GM12878 (cell line): ENCODE data around the gene PIWIL4. TPM values are rescaled to one million over a fixed set of nuclear protein-coding genes. Genes with fewer than 3 reads are reported as not detected.

Experiments
- ATAC-seq: fragments of 200-7000 bp; cut with Tn5 transposase; 3 replicates; pipeline ENCODE4 v1.9.1; 2020; ENCODE audit warnings: mild to moderate bottlenecking, moderate library complexity
- BruUV-seq: library from RNA; stranded (reverse); fragments of 400-500 nt; replicated peaks from 2 replicates; lab custom pipeline; 2021; lab: Mats Ljungman, UMichigan
- CTCF ChIA-PET: fragments of 300-600 bp; sonication (Branson Sonifier 250); formaldehyde crosslinking; extraction: SDS; loops from one replicate; lab custom pipeline; 2021; ENCODE audit warnings: inconsistent platforms; lab: Yijun Ruan, JAX
- POLR2A ChIA-PET: fragments of 350-600 bp; formaldehyde crosslinking; extraction: SDS; loops from one replicate; lab custom pipeline; 2021; ENCODE audit warnings: inconsistent platforms; lab: Charles Lee
- RAD21 ChIA-PET: fragments of 300-600 bp; sonication (Branson Sonifier 250); formaldehyde crosslinking; loops from one replicate; lab custom pipeline; 2023; ENCODE audit warnings: antibody characterized with exemption; ENCODE audit not compliant: unreplicated experiment; lab: Charles Lee
- SMC1A ChIA-PET: fragments of 300-600 bp; sonication (Branson Sonifier 250); formaldehyde crosslinking; loops from one replicate; lab custom pipeline; 2023; ENCODE audit not compliant: unreplicated experiment, uncharacterized antibody; lab: Charles Lee
- DNase-seq: peaks from one replicate; pipeline ENCODE4 v3.0.0-alpha.2; 2011; ENCODE audit warnings: low read depth, low spot score
- FAIRE-seq: peaks from 3 replicates; lab custom pipeline; 2011; peaks lifted over from hg19 to GRCh38; lab: Jason Lieb, UNC
- H2AFZ ChIP-seq: 2 replicates; pipeline ENCODE4 v1.6.0; 2011; ENCODE audit warnings: low read depth, low read length, control low read depth; ENCODE audit not compliant: control insufficient read depth
- H3K27ac ChIP-seq: 2 replicates; pipeline ENCODE4 v1.5.1; 2011; ENCODE audit warnings: control low read depth; ENCODE audit not compliant: control insufficient read depth, insufficient read depth
- H3K27me3 ChIP-seq, 2 experiments: replicated peaks in 1 of 2; 2 replicates each; pipeline versions ENCODE4 v1.6.0 to v1.6.1; 2011; ENCODE audit warnings: low read length in 1 of 2; ENCODE audit not compliant: control insufficient read depth in 2 of 2, insufficient read depth in 2 of 2
- H3K36me3 ChIP-seq, 2 experiments: 2 replicates each; pipeline ENCODE4 v1.5.1; 2011; ENCODE audit warnings: low read length in 1 of 2; ENCODE audit not compliant: control insufficient read depth in 2 of 2, insufficient read depth in 2 of 2
- H3K4me1 ChIP-seq: 2 replicates; pipeline ENCODE4 v1.6.1; 2011; ENCODE audit warnings: mild to moderate bottlenecking, low read length, moderate library complexity, mixed read lengths; ENCODE audit not compliant: control insufficient read depth, insufficient read depth
- H3K4me2 ChIP-seq: 2 replicates; pipeline ENCODE4 v1.6.0; 2011; ENCODE audit warnings: control low read depth; ENCODE audit not compliant: control insufficient read depth, insufficient read depth
- H3K4me3 ChIP-seq: fragments of 200-600 bp; sonication (generic); 2 replicates; pipeline ENCODE4 v1.5.1; 2016
- H3K79me2 ChIP-seq: 2 replicates; pipeline ENCODE4 v1.6.0; 2011; ENCODE audit warnings: low read length; ENCODE audit not compliant: control insufficient read depth, insufficient read depth
- H3K9ac ChIP-seq: 2 replicates; pipeline ENCODE4 v1.8.0; 2011; ENCODE audit warnings: low read length, control low read depth, mixed read lengths; ENCODE audit not compliant: control insufficient read depth, insufficient read depth
- H3K9me3 ChIP-seq: replicated peaks from 3 replicates; pipeline ENCODE4 v1.5.1; 2011; ENCODE audit warnings: mild to moderate bottlenecking, low read length; ENCODE audit not compliant: control insufficient read depth, insufficient read depth
- H4K20me1 ChIP-seq: 2 replicates; pipeline ENCODE4 v1.6.0; 2011; ENCODE audit not compliant: control insufficient read depth, insufficient read depth
- BACH1 ChIP-seq: fragments of 450-650 bp; IDR thresholded peaks from 2 replicates; pipeline ENCODE4 v1.6.1; 2017; ENCODE audit warnings: mild to moderate bottlenecking, borderline replicate concordance
- MEF2A ChIP-seq: IDR thresholded peaks from 2 replicates; pipeline ENCODE4 v1.6.1; 2011; ENCODE audit warnings: low read depth, mild to moderate bottlenecking, low read length, moderate library complexity; ENCODE audit not compliant: insufficient read depth
- STAT3 ChIP-seq: IDR thresholded peaks from 2 replicates; pipeline ENCODE4 v1.6.1; 2011; ENCODE audit warnings: low read depth, low read length, improper control_type of control experiment
- ZSCAN29 ChIP-seq: fragments of 450-650 bp; IDR thresholded peaks from 2 replicates; pipeline ENCODE4 v1.6.1; 2017; ENCODE audit warnings: mild to moderate bottlenecking, moderate library complexity
- WGBS: methylation state at CpG from one replicate; pipeline ENCODE4 v1.1.6; 2016; ENCODE audit warnings: low lambda C conversion rate; ENCODE audit not compliant: insufficient replicate concordance, insufficient coverage; ENCODE audit errors: missing lambda C conversion rate; 5-methylcytosine and 5-hydroxymethylcytosine counted together
- in situ Hi-C: fragments of 300-500 bp; cut with MboI; formaldehyde crosslinking; loops from 9 replicates; pipeline ENCODE4 v1.14.3; 2018; ENCODE audit warnings: mixed read lengths
- intact Hi-C: fragments of 100-400 bp; cut with micrococcal nuclease; formaldehyde crosslinking; loops from one replicate; pipeline ENCODE4 v1.14.2; 2022; ENCODE audit not compliant: unreplicated experiment
- polyA plus RNA-seq, 11 experiments: library from polyadenylated mRNA; depleted of rRNA in 4 of 11; unstranded in 6 of 11; stranded (reverse) in 5 of 11; fragments of >200 nt; fragmentation: Nextera tagmentation in 4 of 11; fragmentation: Illumina TruSeq in 1 of 11; extraction: Ambion mirVana in 4 of 11; extraction: Trizol in 1 of 11; gene quantifications; 1 replicate in 1 of 11; 2 replicates in 10 of 11; pipeline versions ENCODE4 v1.2.1 to v1.2.3, GENCODE V29; 2011 to 2016; ENCODE audit warnings: inconsistent platforms in 2 of 11, missing spikeins in 2 of 11, low read depth in 1 of 11
- total RNA-seq, 4 experiments: library from RNA; depleted of rRNA in 3 of 4; stranded (reverse); fragments of >200 nt in 3 of 4; fragmentation: Illumina TruSeq in 1 of 4; extraction: Trizol in 1 of 4; gene quantifications; 2 replicates each; pipeline versions ENCODE4 v1.2.1 to v1.2.3, GENCODE V29; 2013 to 2021
- TF ChIP-seq, protein P1 (sequence below): IDR thresholded peaks from 2 replicates; pipeline ENCODE4 v1.6.1; 2011; ENCODE audit warnings: borderline replicate concordance, low read depth, mild to moderate bottlenecking, moderate library complexity, low read length; ENCODE audit not compliant: insufficient read depth, poor library complexity, severe bottlenecking

The PIWIL4 gene
- total and polyA plus RNA-seq, 10 of the 15 experiments (the other 5 are each of a cell fraction or from before 2014, with no cell fraction given): 0.23 to 13.3 (median 0.47) TPM

DNA sequence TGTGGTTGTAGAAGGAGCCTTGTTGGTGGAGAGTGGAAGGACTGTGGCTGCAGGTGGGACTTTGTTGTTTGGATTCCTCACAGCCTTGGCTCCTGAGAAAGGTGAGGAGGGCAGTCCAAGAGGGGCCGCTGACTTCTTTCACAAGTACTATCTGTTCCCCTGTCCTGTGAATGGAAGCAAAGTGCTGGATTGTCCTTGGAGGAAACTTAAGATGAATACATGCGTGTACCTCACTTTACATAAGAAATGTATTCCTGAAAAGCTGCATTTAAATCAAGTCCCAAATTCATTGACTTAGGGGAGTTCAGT lies 21.1 kb upstream of the PIWIL4 start:
- BruUV-seq: TSS peak; percentile 55
- Histone ChIP-seq H3K4me3 (peak overlapping the region; percentile 80; the same call in 1 of the 2 replicates), H3K9ac (no peak overlapping the region), H3K27ac (no peak overlapping the region), H3K79me2 (peaks cover 2% of the 10 kb centered on the region), H3K4me1 (no peaks in the 10 kb centered on the region; the same call in 1 of the 2 replicates)
- in situ Hi-C loops: no loop called here
- ChIA-PET RAD21 (interaction anchor here (0.9 to 9.3 kb wide), 8 partner anchors 13 to 57 kb away, joined by 3 to 52 read pairs (median 4); no protein-coding TSS in a partner anchor), SMC1A (interaction anchor here (0.8 to 6.8 kb wide), 5 partner anchors 9 to 57 kb away, joined by 3 to 107 read pairs (median 5); no protein-coding TSS in a partner anchor), POLR2A (interaction anchor here (0.6 to 4.6 kb wide), 5 partner anchors 10 to 57 kb away, joined by 3 to 27 read pairs (median 5); no protein-coding TSS in a partner anchor)
- FAIRE-seq: no peak
- whole genome bisulfite sequencing: 100% methylated on average over 2 of the region's 2 CpGs
- TF ChIP-seq MEF2A: no peak
- no peak for TF ChIP-seq ZSCAN29
- TF ChIP-seq STAT3: no peak
- no peak for TF ChIP-seq BACH1
- TF ChIP-seq, protein P1, sequence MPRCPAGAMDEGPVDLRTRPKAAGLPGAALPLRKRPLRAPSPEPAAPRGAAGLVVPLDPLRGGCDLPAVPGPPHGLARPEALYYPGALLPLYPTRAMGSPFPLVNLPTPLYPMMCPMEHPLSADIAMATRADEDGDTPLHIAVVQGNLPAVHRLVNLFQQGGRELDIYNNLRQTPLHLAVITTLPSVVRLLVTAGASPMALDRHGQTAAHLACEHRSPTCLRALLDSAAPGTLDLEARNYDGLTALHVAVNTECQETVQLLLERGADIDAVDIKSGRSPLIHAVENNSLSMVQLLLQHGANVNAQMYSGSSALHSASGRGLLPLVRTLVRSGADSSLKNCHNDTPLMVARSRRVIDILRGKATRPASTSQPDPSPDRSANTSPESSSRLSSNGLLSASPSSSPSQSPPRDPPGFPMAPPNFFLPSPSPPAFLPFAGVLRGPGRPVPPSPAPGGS: no peak
- TF ChIP-seq, all 136 proteins: peak for 0
- Histone ChIP-seq H3K36me3 (no peaks in the 10 kb centered on the region), H3K9me3 (no peaks in the 10 kb centered on the region), H4K20me1 (no peaks in the 10 kb centered on the region), H3K27me3 (no peaks in the 10 kb centered on the region), H3K4me2 (no peak overlapping the region; the same call in 1 of the 2 replicates), H2AFZ (no peak overlapping the region)
- ATAC-seq: no peak
- CTCF ChIA-PET: interaction anchor here (0.9 to 4.2 kb wide), 10 partner anchors 9 to 57 kb away, joined by 3 to 36 read pairs (median 4); partner anchors contain the start of gene C11orf97
- no peak for DNase-seq
- intact Hi-C loops: no loop called here
